CD4-positive, alpha-beta T cell treated with Interleukin-10 for 1 hour (primary cell): ENCODE results near the gene SLC38A11.
"Not testable (repeated sequence)": the region's sequence is repeated elsewhere in the genome, so short reads cannot be mapped to it uniquely, and the experiment has no call there.

Experiments
- DNase-seq: peaks from one replicate; pipeline ENCODE4 v3.0.0-alpha.2; 2020

The SLC38A11 gene

DNA sequence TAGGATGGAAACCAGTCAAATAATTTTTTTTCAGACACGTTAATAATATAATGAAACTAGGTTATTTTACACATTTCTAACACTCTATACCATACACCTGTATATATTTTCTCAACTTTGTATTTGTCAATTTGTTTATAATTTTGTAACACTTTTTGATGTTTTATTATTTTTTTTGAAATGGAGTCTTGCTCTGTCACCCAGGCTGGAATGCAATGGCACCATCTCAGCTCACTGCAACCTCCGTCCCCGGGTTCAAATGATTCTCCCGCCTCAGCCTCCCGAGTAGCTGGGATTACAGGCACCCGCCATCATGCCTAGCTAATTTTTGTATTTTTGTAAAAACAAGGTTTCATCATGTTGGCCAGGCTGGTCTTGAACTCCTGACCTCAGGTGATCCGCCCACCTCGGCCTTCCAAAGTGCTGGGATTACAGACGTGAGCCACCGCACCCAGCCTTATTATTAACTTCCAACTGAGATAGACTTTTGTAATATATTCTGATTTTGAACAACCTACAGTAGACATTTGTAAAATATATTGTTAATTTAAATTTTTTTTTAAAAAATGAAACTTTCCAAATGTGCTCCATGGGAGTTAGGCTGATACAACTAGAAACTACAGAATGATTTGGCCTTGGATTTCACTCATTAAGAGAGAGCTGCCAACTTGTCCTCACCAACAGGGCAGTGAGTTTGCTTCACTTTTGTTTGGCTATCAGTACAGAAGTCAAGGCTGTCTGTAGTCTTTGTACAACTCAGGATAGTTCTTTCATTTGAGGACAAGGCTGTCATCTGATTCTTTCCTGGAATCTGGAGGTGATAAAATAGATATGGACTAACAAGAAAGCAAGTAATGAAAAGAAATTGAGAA is 79.8 kb downstream of the SLC38A11 start:
- DNase-seq, result no peak

GRCh38 chr2:164873210-164873908 is 82.0 kb downstream of the SLC38A11 start:
- DNase-seq, result no peak

DNA sequence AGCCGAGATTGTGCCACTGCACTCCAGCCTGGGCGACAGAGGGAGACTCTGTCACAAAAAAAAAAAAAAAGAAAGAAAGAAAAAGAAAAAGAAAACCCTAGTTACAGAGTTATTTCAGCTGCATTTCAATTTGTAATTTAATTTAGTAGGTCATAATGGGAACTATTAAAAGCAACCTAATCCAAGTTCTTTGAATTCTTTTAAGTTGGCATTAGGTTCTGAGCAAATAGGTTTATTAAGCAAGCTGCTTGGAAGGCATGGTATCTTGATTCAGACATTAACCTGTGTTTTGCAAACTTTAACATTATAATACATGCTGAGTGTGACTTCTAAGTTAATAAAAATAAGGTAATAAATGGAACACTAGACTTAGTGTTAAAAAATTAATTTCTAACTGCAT is 83.9 kb downstream of the SLC38A11 start:
- DNase-seq, result no peak

DNA sequence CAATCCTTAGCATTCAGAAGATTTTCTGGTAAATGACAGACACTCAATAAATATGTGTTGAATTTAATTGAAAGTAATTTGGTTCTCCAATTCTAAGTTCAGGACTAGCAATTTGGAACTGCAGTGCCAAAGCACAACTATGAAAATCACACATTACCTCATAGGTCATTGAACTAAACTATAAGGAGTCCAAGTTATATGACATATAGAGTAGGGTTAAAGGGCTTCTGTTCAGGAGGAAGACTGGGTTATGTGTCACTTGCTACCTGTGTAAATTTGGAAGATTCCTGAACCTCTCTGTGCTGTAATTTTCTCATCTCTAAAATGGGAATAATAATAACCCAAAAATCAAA is 85.9 kb downstream of the SLC38A11 start:
- DNase-seq, result no peak

DNA sequence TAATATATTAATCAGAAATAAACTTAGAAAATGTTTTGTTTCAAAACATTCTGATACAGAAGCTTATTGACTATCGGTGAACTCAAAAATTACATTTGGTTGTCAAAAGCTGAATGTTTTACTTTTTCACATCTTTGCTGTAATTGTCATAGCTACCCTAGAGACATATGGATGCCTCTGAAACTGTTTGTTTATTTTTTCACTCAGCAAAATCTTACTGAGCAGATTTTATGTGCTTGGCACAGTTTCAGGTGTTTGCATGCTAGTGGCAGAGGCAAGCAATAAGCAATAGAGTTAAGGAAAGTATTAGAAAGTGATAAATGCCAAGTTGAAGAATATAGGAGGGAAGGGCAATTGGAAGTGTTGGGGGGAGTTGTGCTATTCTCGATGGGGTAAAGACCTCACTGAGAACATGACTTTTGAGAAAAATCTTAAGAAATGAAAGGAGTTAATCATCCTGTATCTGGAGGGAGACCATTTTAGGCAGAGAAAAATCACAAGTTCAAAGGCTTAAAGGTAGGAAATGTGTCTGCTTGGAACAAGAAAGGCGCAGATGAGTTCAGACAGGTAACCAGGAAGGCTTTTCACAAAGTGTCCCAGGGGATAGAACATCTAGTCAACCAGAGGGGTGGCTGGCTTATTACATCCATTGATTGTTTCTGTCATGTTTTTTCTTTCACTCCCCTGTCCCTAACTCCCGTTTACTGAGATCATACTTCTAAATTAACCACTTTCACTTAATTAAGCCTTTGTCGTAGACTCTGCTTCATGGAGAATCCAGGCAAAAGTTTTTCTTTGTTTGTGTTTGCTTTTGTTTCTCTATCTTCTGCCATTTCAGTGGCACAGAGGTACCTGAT is 86.5 kb downstream of the SLC38A11 start:
- DNase-seq, result no peak

DNA sequence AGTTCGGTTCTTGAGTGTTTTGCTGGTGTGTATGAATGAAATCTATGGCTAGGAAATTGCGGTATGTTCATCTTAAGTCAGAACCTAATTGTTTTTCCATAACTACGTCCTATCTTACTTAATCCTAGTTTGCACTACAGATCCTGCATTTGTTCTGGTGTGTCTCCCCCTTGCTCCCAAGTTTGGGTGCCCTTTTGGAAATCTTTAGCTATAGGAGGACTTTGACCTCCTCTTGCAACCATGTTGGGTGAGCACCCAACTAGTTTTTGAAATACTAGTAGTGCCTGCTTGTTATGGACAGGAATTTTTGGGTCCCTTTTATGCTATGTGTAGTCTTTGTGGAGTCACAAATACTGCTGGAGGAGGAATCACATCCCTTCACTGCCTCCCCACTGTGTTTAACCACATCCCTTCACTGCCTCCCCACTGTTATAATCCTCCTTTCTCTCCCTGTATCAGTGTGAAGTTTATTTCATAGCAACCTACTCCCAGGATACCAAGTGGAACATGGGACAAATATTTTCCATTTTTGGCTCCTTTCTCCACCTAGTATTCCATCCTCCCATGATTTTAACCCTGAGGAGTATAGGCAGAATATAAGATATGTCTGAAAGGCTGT is 87.4 kb downstream of the SLC38A11 start:
- no peak for DNase-seq

- DNase-seq, result not testable (repeated sequence)
Measured at GRCh38 chr2:164866381-164866780, 88.9 kb downstream of the SLC38A11 start.

DNA sequence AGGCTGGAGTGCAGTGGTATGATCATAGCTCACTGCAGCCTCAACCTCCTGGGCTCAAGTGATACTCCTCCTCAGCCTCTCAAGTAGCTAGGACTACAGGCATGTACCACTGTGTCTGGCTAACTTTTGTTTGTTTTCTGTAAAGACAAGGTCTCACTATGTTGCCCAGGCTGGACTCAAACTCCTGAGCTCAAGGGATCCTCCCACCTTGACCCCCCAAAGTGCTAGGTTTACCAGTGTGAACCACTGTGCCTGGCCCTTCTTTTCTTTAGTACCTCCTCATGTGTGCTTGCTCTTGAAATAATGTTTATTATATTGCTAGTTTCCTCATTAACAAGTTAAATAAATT is 94.7 kb downstream of the SLC38A11 start:
- DNase-seq, result no peak

DNA sequence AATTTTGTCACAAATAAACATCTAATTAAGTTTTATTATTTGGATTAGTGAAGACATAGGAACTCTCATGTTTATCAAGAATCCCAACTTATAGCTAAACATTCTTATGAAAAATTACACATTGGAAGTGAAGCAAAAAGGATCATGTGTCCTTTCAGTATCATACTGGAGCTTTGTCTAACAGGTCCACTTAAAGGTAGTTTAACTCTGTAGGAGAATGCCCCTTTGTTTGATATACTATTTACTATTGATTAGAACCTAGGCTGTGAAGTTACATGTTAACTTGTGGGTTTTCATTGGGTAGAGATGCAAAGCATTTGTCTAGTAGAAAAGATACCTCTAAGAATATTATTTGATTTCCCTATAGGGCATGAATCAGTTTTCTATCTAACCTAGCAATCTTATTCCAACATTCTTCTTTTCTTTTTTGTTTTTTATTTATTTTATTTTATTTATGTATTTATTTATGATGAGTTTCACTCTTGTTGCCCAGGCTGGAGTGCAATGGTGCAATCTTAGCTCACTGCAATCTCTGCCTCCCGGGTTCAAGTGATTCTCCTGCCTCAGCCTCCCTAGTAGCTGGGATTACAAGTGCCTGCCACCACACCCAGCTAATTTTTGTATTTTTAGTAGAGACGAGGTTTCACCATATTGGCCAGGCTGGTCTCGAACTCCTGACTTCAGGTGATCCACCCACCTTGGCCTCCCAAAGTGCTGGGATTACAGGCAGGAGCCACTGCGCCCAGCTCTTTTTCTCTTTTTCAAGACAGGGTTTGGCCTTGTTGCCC is 95.2 kb downstream of the SLC38A11 start:
- not testable (repeated sequence) for DNase-seq

DNA sequence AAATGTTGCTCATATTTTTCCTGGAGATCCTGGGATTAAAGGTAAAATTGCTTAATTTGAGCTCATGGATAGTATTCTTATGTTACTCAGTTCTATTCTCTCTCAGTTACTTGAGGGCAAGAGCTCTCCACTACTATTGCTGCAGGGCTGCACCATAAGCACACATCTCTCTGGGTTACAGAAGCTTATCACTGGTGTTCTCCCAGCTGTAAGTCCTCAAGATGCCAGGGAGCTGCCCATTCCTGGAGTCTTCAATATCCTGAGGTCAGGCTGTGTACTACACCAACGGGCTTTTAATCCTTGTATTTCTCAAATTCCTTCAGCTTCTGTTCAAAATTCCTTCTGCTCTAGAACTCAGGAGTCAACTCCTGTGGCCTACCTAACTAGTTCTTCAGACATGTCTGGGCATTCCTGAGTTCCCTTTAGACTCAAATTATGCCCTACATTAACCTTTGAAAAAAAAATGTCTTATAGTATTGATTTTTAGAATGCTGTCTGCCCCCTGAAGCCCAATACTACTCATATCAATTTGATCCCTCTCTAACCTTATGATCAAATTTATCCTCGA is 96.0 kb downstream of the SLC38A11 start:
- no peak for DNase-seq

DNA sequence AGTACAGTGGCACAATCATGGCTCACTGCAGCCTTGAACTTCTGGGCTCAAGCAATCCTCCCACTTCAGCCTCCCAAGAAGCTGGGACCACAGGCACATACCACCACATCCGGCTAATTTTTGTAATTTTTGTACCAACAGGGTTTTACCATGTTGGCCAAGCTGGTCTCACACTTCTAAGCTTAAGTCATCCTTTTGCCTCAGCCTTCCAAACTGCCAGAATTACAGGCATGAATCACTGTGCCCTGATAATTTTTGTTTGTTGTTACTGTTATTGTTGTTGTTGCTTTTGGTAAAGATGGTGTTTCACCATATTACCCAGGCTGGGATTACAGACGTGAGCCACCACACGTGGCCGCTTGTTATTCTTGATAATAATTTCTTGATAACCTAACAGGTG is 103.2 kb downstream of the SLC38A11 start:
- no peak for DNase-seq

DNA sequence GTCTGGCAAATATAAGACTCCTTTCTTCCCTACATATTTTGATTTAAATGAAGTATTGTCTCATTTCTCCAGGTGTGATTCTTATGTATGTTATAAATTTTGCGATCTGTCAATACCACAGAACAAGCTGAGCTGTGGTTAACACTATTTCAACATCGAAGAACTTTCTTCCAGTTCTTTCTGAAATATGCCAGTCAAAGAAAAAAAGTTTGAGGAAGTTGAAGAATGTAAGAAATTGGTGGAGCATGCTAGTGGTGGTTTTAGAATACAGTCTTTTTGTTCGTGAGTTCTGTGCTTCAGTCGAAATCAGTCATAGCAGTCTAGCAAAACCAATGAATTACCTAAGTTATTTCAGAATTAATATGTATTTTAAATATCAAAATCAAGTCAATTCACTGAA is 105.1 kb downstream of the SLC38A11 start:
- no peak for DNase-seq

DNA sequence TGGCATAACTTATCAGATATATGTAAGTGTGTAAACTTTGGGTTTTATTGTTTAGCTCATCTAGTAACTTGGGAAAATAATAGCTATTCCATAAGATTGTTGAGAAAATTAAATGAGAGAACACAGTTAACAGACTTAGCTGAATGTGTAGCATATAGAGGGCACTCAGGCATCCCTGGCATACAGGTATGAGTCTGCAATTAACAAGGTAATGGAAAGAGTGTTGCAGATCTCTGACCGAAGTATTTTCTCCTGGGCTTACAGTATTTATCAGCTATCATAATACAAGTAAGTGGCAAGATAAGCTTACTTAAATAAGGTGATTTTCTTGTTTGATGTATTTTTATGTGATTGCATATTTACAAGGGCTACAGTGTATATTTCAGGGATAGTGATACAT is 105.8 kb downstream of the SLC38A11 start:
- no peak for DNase-seq

DNA sequence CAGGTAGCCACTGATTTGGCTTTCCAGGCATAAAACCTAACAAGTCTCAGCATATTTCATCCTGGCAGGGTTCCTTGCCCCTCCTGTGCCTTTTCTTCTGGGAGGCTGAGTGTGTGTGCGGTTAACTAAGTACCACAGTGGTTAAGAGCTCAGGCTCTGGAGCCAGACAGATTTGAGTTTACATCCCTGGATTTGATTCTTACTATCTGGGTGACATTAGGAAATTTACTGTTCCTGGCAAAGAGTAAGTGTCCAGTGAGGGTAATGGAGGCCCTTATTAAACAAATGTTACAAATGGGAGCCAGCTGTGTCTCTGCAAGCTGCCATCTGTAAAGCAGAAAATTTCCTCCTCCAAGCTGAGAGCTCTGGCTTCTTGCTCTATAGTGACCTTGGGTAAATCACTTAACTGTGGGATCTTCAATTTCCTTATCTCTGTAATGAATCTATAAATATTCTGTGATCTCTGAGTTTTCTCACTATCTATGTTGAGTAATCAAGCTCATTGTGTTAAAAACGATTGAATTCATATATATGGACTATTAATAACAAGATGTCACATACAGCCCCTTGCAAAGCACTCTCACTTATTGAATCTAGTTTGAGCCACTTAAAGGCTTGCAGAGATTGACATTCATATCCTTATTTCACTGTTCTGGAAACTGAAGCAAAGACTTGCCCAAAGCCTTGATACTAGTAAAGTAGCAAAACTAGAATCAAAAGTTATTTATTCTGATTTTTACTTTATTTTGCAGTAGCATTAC is 107.2 kb downstream of the SLC38A11 start:
- no peak for DNase-seq

GRCh38 chr2:164847291-164847690 is 108.0 kb downstream of the SLC38A11 start:
- no peak for DNase-seq

- no peak for DNase-seq
Measured at GRCh38 chr2:164846276-164846675, 109.0 kb downstream of the SLC38A11 start.
